ENCODE data around the gene FBLIM1.
"Not testable (repeated sequence)": the region's sequence is repeated elsewhere in the genome, so short reads cannot be mapped to it uniquely, and the experiment has no call there.

FBLIM1 gene

GRCh38 chr1:15820478-15820877, 61.9 kb downstream of the FBLIM1 start:
- Histone ChIP-seq H3K9me2 (replicated peaks; ENCODE audit: insufficient read depth, low read length) (no peaks in the 10 kb centered on the region), H3K79me2 (ENCODE audit: insufficient read depth, low read length) (no peaks in the 10 kb centered on the region), H3K9me3 (ENCODE audit: insufficient read depth, low read length) (no peaks in the 10 kb centered on the region), H3K4me3 (ENCODE audit: insufficient read depth, low read length, poor library complexity, severe bottlenecking) (no peak overlapping the region), H3F3A (ENCODE audit: insufficient read depth) (no peaks in the 10 kb centered on the region), H3K4me2 (ENCODE audit: low read depth, low read length, poor library complexity, severe bottlenecking) (no peak overlapping the region), H2AFZ (ENCODE audit: low read depth, low read length, severe bottlenecking) (no peak overlapping the region), H4K20me1 (ENCODE audit: low read depth, low read length) (no peaks in the 10 kb centered on the region), H3K9ac (ENCODE audit: low read length) (no peak overlapping the region), H3K27me3 (ENCODE audit: low read length) (no peaks in the 10 kb centered on the region), H3K27ac (ENCODE audit: low read depth, low read length) (no peak overlapping the region), H3K36me3 (ENCODE audit: low read length) (no peaks in the 10 kb centered on the region)
- TF ChIP-seq EZH2phosphoT487 (conservative IDR thresholded peaks at IDR 0.05; ENCODE audit: low read length) (no peak), CTCF (IDR thresholded peaks at IDR 0.05; ENCODE audit: insufficient read depth, low read length, poor library complexity, severe bottlenecking) (no peak)

GRCh38 chr1:15825800-15826199, 67.2 kb downstream of the FBLIM1 start:
- H3F3A ChIP-seq (ENCODE audit: insufficient read depth): peaks cover 12% of the 10 kb centered on the region
- no peaks in the 10 kb centered on the region for H3K9me3 ChIP-seq (ENCODE audit: insufficient read depth, low read length)
- H3K79me2 ChIP-seq (ENCODE audit: insufficient read depth, low read length): no peaks in the 10 kb centered on the region
- H3K4me2 ChIP-seq (ENCODE audit: low read depth, low read length, poor library complexity, severe bottlenecking): no peak overlapping the region
- H3K36me3 ChIP-seq (ENCODE audit: low read length): no peaks in the 10 kb centered on the region
- H2AFZ ChIP-seq (ENCODE audit: low read depth, low read length, severe bottlenecking): no peak overlapping the region
- H3K27me3 ChIP-seq (ENCODE audit: low read length): no peaks in the 10 kb centered on the region
- no peak for TF ChIP-seq CTCF (IDR thresholded peaks at IDR 0.05; ENCODE audit: insufficient read depth, low read length, poor library complexity, severe bottlenecking)
- TF ChIP-seq EZH2phosphoT487 (conservative IDR thresholded peaks at IDR 0.05; ENCODE audit: low read length): no peak
- H3K9ac ChIP-seq (ENCODE audit: low read length): no peak overlapping the region
- no peak overlapping the region for H3K4me3 ChIP-seq (ENCODE audit: insufficient read depth, low read length, poor library complexity, severe bottlenecking)
- no peaks in the 10 kb centered on the region for H3K9me2 ChIP-seq (replicated peaks; ENCODE audit: insufficient read depth, low read length)
- H4K20me1 ChIP-seq (ENCODE audit: low read depth, low read length): no peaks in the 10 kb centered on the region
- H3K27ac ChIP-seq (ENCODE audit: low read depth, low read length): no peak overlapping the region

GRCh38 chr1:15826810-15827507, 68.4 kb downstream of the FBLIM1 start:
- Histone ChIP-seq H3K9ac (ENCODE audit: low read length) (no peak overlapping the region), H3K9me2 (replicated peaks; ENCODE audit: insufficient read depth, low read length) (no peaks in the 10 kb centered on the region), H3K4me2 (ENCODE audit: low read depth, low read length, poor library complexity, severe bottlenecking) (no peak overlapping the region), H3K9me3 (ENCODE audit: insufficient read depth, low read length) (no peaks in the 10 kb centered on the region), H3K27me3 (ENCODE audit: low read length) (no peaks in the 10 kb centered on the region), H3K36me3 (ENCODE audit: low read length) (no peaks in the 10 kb centered on the region), H3K27ac (ENCODE audit: low read depth, low read length) (no peak overlapping the region), H2AFZ (ENCODE audit: low read depth, low read length, severe bottlenecking) (no peak overlapping the region), H4K20me1 (ENCODE audit: low read depth, low read length) (no peaks in the 10 kb centered on the region), H3K4me3 (ENCODE audit: insufficient read depth, low read length, poor library complexity, severe bottlenecking) (no peak overlapping the region), H3K79me2 (ENCODE audit: insufficient read depth, low read length) (no peaks in the 10 kb centered on the region), H3F3A (ENCODE audit: insufficient read depth) (peaks cover 20% of the 10 kb centered on the region)
- no peak for TF ChIP-seq EZH2phosphoT487 (conservative IDR thresholded peaks at IDR 0.05; ENCODE audit: low read length)
- no peak for TF ChIP-seq CTCF (IDR thresholded peaks at IDR 0.05; ENCODE audit: insufficient read depth, low read length, poor library complexity, severe bottlenecking)

GRCh38 chr1:15827567-15827966, 69.0 kb downstream of the FBLIM1 start:
- not testable (repeated sequence) for H3K9me2 ChIP-seq (replicated peaks; ENCODE audit: insufficient read depth, low read length); H3K27ac ChIP-seq (ENCODE audit: low read depth, low read length); H3K4me3 ChIP-seq (ENCODE audit: insufficient read depth, low read length, poor library complexity, severe bottlenecking); H3K79me2 ChIP-seq (ENCODE audit: insufficient read depth, low read length); H3K4me2 ChIP-seq (ENCODE audit: low read depth, low read length, poor library complexity, severe bottlenecking); H3K36me3 ChIP-seq (ENCODE audit: low read length); H3K9me3 ChIP-seq (ENCODE audit: insufficient read depth, low read length); H4K20me1 ChIP-seq (ENCODE audit: low read depth, low read length); H3K9ac ChIP-seq (ENCODE audit: low read length); H3K27me3 ChIP-seq (ENCODE audit: low read length); H2AFZ ChIP-seq (ENCODE audit: low read depth, low read length, severe bottlenecking)
- peaks cover 21% of the 10 kb centered on the region for H3F3A ChIP-seq (ENCODE audit: insufficient read depth)

- not testable (repeated sequence) for H3K27ac ChIP-seq (ENCODE audit: low read depth, low read length); H3K9me2 ChIP-seq (replicated peaks; ENCODE audit: insufficient read depth, low read length); H3K9ac ChIP-seq (ENCODE audit: low read length); H3K36me3 ChIP-seq (ENCODE audit: low read length); H3K27me3 ChIP-seq (ENCODE audit: low read length); H4K20me1 ChIP-seq (ENCODE audit: low read depth, low read length); H2AFZ ChIP-seq (ENCODE audit: low read depth, low read length, severe bottlenecking); H3K9me3 ChIP-seq (ENCODE audit: insufficient read depth, low read length); H3K79me2 ChIP-seq (ENCODE audit: insufficient read depth, low read length); H3K4me2 ChIP-seq (ENCODE audit: low read depth, low read length, poor library complexity, severe bottlenecking); H3K4me3 ChIP-seq (ENCODE audit: insufficient read depth, low read length, poor library complexity, severe bottlenecking)
- H3F3A ChIP-seq (ENCODE audit: insufficient read depth): peaks cover 25% of the 10 kb centered on the region
These were observed 70.3 kb downstream of the FBLIM1 start for GRCh38 chr1:15828931-15829330.

All from SU-DHL-6 (cell line).